HFF-Myc (cell line): ENCODE results near the gene BCAS3.
"Not testable (repeated sequence)": the region's sequence is repeated elsewhere in the genome, so short reads cannot be mapped to it uniquely, and the experiment has no call there.

Source experiments
- DNase-seq: peaks from one replicate; pipeline ENCODE4 v3.0.0-alpha.2; 2011; ENCODE audit warnings: low read depth; ENCODE audit errors: extremely low read depth
- H3K4me3 ChIP-seq: replicated peaks from 2 replicates; pipeline ENCODE4 v1.5.1; 2011; ENCODE audit warnings: low read depth, mild to moderate bottlenecking, control low read depth, low read length
- TF ChIP-seq, protein P1 (sequence below): IDR thresholded peaks from 2 replicates; pipeline ENCODE4 v1.5.1; 2012; ENCODE audit warnings: mild to moderate bottlenecking, low read depth, low read length, control low read depth; ENCODE audit errors: missing control alignments

The BCAS3 gene

DNA sequence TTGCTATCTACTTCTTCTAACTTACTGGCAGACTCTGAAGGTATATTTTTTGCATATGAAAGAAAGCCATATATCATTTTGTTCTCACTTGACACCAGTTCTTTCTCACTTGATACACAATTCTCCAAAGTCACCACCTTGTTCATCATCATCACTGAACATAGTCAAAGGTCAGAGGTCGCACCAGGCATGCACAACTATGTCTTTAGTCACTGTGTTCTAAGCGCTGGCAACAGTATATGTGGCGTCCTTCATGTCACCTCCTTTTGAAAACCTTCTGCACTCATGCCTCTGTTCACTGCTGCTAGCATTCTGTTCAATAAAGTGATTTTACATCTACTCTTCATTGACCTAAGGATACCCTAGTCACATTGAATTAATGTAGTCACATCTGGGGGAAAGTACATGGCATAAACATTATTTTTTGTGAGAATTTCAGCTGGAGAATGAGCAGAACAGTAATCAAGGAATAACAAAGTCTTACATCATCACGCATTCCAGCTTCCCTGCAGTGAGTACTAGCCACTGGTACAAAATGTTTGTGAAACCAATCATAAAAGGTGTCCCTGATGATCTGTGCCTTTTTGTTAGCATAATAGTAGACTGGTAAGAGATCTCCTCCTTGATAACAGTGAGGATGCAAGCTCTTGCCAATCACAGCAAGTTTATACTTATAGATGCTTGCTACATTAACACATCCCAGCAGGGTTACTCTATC is 754.1 kb downstream of the BCAS3 start:
- DNase-seq: no peak

DNA sequence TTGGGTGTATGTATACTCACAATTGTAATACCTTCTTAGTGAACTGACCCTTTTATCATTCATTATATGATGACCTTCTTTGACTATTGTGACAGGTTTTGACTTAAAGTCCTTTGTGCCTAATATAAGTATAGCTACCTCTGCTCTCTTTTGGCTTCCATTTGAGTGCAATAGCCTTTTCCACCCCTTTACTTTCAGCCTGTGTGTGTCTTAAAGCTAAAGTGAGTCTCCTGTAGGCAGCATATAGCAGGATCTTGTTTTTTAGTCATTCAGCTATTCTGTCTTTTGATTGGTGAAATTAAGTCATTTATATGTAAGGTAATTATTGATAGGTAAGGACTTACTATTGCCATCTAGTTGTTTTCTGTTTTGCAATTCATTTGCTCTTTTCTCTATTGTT is 758.6 kb downstream of the BCAS3 start:
- H3K4me3 ChIP-seq: no peak overlapping the region
- TF ChIP-seq, protein P1, sequence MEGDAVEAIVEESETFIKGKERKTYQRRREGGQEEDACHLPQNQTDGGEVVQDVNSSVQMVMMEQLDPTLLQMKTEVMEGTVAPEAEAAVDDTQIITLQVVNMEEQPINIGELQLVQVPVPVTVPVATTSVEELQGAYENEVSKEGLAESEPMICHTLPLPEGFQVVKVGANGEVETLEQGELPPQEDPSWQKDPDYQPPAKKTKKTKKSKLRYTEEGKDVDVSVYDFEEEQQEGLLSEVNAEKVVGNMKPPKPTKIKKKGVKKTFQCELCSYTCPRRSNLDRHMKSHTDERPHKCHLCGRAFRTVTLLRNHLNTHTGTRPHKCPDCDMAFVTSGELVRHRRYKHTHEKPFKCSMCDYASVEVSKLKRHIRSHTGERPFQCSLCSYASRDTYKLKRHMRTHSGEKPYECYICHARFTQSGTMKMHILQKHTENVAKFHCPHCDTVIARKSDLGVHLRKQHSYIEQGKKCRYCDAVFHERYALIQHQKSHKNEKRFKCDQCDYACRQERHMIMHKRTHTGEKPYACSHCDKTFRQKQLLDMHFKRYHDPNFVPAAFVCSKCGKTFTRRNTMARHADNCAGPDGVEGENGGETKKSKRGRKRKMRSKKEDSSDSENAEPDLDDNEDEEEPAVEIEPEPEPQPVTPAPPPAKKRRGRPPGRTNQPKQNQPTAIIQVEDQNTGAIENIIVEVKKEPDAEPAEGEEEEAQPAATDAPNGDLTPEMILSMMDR: no peak
- DNase-seq: no peak

More for the DNA sequence above, 754.1 kb downstream of the BCAS3 start:
- H3K4me3 ChIP-seq: no peak overlapping the region
- TF ChIP-seq, protein P1: no peak

DNA sequence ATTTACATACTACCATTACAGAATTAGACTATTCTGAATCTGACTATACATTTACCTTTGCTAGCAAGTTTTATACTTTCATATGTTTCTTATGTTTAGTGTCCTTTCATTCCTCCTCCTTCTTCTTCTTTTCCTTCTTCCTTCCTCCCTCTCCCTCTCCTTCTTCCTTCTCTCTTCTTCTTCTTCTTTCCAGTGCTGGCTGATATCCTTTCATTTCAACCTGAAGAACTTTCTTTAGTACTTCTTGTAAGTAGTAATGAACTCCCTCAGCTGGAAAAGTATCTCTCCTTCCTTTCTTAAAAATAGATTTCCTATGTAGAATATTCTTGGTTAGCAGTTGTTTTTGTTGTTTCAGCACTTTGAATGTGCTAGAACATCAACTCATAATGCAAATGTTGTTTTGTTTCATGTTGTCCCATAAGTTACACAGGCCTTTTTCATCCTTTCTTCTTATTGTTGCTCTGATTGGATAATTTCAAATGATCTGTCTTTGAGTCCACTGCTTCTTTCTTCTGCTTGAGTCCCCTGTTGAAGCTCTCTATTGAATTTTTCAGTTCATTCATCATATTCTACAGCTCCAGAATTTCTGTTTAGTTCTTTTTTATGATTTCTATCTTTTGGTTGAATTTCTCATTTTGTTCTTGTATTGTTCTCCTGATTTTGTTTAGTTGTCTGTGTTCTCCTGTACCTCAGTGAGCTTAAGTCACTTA is 759.5 kb downstream of the BCAS3 start:
- no peak overlapping the region for H3K4me3 ChIP-seq
- no peak for DNase-seq
- TF ChIP-seq, protein P1: no peak

DNA sequence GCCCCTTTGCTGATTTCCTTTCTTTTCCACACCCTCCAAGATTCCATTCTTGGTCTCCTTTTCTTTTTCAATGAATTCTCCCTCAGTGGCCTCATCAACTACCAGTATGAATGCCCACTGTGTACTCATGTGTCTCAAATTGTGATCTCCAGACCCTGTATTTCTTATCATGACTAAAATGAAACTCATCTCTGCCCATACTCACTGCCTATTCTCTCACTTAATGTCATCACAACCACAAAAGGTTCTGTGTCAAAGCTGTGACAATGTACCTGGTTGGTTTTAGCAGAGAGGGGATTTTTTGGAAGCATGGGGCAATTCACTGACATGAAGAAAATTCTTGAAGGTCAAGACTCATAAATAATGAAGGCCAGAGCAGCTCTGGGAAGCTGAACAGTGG is 763.0 kb downstream of the BCAS3 start:
- no peak for DNase-seq
- TF ChIP-seq, protein P1: no peak

DNA sequence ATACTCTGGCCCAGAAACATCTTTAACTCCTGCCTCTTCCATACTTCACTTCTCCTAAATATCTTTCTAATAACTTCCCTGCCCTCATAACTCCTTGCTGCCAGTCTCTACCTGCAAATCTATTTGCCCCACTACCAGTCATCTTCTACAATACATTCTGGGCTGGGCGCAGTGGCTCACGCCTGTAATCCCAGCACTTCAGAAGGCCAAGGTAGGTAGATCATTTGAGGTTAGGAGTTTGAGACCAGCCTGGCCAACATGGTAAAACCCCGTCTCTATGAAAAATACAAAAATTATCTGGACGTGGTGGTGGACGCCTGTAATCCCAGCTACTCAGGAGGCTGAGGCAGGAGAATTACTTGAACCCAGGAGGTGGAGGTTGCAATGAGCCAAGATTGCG is 763.9 kb downstream of the BCAS3 start:
- DNase-seq, H3K4me3 ChIP-seq: not testable (repeated sequence)

More for the DNA sequence above, 763.0 kb downstream of the BCAS3 start:
- no peak overlapping the region for H3K4me3 ChIP-seq

DNA sequence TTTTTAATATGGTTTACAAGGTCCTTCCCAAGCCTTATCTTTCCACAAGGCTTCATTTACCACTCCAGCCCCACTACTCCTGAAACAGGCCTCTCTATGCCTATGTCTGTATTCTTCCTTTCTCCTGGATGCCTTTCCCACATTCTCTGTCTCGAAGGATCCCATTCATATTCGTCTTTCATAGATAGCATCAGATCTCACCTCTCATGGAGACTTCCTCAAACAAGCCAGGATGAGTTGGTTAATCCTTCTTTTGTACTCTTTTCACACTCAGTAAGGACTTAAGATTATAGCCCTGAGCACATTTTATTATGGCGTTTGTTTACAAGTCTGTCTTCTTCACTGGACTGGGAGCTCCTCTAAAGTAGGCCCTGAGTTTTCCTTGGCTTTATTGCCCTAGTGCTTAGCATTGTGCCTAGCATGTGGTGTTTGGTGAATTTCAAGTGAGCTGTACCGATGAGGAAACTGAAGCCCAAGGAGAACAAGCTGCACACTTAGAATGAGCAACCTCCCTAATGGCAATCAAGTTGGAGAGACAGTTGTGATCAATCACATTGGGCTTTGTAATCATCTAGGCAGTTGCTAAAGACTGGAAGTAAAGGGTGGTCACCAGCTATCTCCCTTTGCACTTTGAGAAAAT is 764.6 kb downstream of the BCAS3 start:
- H3K4me3 ChIP-seq: no peak overlapping the region
- TF ChIP-seq, protein P1: no peak
- DNase-seq: no peak
